Eye (tissue), 1 donor: Measurements from ENCODE around the gene SV2B.

Source experiments
- DNase-seq: peaks from one replicate; pipeline ENCODE4 v3.0.0-alpha.2; 2015

The SV2B gene

GRCh38 chr15:91102546-91103330 lies 2.7 kb downstream of the SV2B start:
- no peak for DNase-seq

- no peak for DNase-seq
These were observed 4.1 kb downstream of the SV2B start for GRCh38 chr15:91104111-91104510.

GRCh38 chr15:91108421-91108820 lies 8.4 kb downstream of the SV2B start:
- no peak for DNase-seq

- no peak for DNase-seq
These were observed 9.8 kb downstream of the SV2B start for GRCh38 chr15:91109885-91110284.

- DNase-seq = no peak
These were observed 10.3 kb downstream of the SV2B start for GRCh38 chr15:91110407-91110806.

GRCh38 chr15:91113030-91113429 lies 13.0 kb downstream of the SV2B start:
- DNase-seq = no peak

GRCh38 chr15:91114301-91114700 lies 14.2 kb downstream of the SV2B start:
- DNase-seq = no peak

GRCh38 chr15:91116113-91117067 lies 16.3 kb downstream of the SV2B start:
- peak; percentile 82 for DNase-seq

GRCh38 chr15:91117375-91117774 lies 17.3 kb downstream of the SV2B start:
- DNase-seq = no peak

GRCh38 chr15:91118817-91119590 lies 18.9 kb downstream of the SV2B start:
- peak; percentile 49 for DNase-seq

- DNase-seq = peak; percentile 69
These were observed 22.2 kb downstream of the SV2B start for GRCh38 chr15:91122296-91122695.

GRCh38 chr15:91124132-91124531 lies 24.1 kb downstream of the SV2B start:
- no peak for DNase-seq

- DNase-seq = no peak
These were observed 25.1 kb downstream of the SV2B start for GRCh38 chr15:91125162-91125561.

- DNase-seq = no peak
These were observed 26.0 kb downstream of the SV2B start for GRCh38 chr15:91126080-91126479.

- peak; percentile 47 for DNase-seq
These were observed 27.3 kb downstream of the SV2B start for GRCh38 chr15:91127236-91127955.

- DNase-seq = no peak
These were observed 28.0 kb downstream of the SV2B start for GRCh38 chr15:91128016-91128415.

- no peak for DNase-seq
These were observed 29.4 kb downstream of the SV2B start for GRCh38 chr15:91129436-91129835.

GRCh38 chr15:91132079-91132478 lies 32.0 kb downstream of the SV2B start:
- no peak for DNase-seq

- DNase-seq = peak; percentile 41
These were observed 33.5 kb downstream of the SV2B start for GRCh38 chr15:91133511-91133910.

GRCh38 chr15:91135201-91136130 lies 35.4 kb downstream of the SV2B start:
- no peak for DNase-seq

GRCh38 chr15:91136386-91136923 lies 36.4 kb downstream of the SV2B start:
- no peak for DNase-seq
